HuH-7 (cell line): ENCODE data around the gene ECE1.

Experiments
- DNase-seq: peaks from one replicate; pipeline ENCODE4 v3.0.0; 2011; ENCODE audit warnings: low spot score

The ECE1 gene

DNA sequence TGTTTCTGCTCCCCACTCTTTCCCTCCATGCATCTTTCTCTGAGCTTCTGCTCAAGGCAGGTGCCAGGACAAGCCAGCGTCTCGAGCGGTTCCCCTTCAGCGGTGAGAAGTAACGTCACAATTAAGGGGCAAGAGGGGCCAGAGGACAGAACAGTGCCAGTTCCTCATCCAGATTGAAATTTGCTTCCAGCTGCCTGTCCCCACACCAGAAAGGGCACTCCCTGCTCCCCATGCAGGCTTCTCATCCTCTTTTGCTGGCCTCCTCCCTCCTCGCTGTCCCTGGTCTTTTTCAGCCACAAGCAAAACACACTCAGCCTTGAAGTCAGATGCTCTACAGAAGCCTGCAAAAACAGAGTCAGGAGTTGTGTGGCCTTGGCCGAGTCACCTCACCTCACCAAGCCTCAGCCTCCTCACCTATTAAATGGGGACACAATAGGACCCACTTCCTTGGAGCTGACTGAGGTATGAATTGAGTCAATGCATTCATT is 35.0 kb upstream of the ECE1 start:
- DNase-seq, result no peak

DNA sequence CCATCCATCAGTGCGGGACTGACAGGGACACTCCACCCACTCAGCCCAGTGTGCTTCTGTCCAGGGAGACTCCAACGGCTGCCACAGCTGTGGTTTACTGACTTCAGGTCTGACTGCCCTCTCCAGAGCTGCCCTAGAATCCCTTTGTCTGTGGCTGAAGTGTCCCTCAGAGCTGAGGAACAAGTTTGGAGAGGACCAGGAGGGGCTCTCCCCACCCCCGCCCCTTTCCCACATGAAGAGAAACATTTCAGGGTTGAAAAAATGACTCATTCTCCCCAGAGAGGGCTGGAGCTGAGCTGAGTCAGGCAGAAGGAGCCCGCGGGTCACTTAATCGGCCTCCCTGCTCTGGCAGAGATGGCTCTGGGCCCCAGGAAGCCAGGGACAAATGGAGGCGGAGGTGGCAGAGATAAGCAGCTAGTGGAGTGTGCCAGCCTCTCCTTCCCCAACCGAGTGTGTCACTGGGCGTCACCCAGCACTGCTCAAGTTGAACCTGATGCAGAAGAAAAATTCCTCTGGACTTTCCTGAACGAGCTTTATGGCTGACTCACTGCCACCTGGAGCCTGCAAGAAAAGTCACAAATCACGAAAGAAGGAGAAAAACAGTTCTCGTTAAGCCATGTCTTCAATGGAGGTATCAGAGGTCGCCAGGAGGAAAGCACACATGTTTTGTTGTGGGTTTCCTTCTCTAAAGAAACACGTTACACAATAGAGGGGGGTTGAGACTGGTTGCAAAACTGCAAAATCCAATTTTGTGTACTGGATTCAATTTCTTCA is 34.3 kb upstream of the ECE1 start:
- no peak for DNase-seq

DNA sequence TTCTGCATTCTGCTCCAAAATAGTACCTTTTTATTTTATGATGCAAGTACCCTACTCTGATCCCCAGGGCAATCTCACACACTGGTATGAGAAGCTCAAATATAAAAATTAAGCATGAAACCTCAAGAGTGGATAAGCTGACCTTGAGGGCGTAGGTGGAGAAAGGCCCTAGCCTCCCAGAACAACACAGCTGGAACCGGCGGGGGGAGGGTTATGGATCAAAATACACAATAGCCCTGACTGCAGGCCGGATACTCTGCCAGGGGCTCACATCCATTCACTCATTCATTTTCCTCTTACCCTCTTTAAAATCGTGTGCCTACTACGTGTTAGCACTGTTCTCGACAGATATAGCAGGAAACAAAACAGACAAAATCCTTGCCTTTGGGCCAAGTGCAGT is 32.8 kb upstream of the ECE1 start:
- no peak for DNase-seq

DNA sequence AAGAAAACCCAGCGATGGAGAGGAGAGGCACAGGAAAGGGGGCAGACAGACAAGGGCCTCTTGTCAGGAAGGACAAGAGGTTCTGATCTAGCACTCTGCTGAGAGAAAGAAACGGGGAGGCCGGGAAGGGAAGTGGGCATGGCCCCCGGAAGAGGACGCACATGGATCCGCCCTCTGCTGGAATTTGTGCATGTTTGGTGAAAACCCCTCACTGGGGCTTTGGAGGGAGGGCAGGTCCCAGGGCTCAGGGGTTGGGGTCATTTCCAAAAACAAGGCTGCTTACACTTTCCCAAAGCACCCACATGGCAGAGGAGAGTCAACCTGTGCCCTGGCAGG is 32.4 kb upstream of the ECE1 start:
- no peak for DNase-seq

DNA sequence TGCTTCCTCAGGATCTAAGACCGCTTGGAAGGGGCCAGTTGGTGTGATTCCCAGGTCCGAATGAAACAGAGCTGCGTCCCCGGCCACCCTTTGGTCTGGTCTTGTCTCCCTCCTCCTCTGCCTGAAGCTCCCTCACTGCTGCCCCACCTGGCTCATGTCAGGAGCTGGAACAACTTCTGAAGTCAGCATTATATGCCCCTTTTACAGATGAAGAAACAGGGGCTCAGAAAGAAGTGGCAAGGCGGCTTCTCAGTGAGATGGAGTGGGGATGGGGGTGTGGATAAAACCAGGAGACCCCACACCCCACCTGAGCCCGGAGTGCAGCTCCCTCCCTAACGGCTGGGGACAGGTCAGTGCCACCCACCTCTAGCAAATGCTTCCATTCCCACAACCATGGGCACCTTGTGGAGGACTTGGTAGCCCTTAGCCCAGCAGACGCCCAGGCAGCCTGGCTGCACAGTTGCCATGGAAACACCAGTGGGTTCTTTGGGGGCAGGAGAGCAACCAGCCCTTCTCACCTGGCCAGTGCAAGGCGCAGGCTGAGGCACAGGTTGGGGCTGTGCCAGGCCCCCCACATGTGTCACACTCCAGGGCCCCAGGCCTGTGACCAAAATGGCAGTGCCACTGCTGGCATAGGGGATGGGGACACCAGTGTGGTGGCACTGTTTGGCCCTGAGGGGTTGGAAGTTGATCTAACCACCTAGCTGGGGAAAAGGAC is 31.9 kb upstream of the ECE1 start:
- no peak for DNase-seq

DNA sequence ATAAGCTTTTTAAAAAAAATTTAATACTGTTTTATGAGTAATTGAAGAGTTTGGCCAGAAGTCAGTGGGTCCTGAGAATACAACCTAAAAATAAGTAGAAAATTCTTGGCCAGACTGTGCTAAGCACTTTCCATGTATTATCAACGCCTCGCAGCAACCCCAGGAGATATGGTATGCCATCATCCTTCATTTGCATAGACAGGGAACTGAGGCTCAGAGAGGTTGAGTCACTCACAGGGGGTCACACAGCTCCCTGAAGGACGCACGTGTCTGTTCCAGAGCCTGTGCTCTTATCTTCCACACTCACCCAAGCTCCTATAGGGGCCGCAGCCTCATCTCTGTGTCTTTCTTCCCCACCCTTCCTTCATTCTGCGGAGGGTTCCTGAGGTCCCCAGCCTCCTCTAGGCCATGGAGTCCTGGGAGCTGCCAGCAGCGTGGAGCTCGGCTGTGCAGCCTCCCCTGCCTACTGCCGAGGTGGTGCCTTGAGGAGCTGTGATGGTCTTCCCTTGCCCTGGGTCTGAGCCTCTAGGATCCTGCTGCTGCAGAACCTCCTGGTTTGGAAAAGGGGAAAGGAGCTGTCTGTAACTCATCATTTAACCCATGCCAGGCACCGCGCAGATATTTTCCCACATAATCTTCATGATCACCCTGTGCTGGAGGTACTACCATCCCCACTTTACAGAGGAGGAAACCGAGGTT is 30.3 kb upstream of the ECE1 start:
- DNase-seq, result no peak

DNA sequence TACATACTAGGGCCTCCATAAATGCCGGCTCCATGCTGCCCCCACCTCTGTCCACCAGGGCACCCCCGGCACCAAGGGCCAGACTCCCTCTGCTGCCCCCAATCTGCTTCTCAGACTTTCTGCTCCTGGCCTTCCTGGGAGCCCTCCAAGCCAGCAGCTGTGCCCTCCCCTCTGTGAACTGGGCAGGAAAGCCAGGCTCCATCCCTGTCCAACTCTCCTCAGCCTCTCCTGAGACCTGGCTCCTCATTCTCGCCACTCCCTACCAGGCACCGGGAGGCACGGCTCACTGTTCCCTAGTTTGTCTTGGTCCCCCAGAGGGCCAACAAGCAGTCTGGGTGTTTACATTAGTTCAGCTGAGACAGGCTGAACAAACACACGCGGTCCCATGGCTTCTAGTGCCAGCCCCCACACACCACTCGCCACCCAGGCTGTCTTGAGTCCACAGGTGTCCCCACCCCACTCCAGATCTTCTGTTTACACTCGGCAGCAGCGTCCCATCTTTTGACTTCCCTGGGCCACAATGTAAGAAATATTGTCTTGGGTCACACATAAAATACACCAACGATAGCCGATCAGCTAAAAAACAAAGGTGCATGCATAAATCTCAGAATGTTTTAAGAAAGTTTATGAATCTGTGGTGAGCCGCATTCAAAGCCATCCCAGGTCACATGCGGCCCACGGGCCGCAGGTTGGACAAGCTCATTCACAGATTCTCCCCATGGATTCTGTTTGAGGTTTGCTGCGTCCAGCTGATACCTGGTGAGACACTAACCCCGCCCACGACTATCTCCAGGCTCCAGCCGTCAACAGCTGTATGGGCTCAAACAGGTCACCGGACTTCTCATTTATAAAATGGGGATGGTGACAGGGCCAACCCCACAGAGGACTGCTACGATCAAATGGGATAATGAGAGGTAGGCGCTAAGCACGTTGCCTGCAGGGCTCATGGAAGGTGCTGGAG is 29.5 kb upstream of the ECE1 start:
- no peak for DNase-seq

DNA sequence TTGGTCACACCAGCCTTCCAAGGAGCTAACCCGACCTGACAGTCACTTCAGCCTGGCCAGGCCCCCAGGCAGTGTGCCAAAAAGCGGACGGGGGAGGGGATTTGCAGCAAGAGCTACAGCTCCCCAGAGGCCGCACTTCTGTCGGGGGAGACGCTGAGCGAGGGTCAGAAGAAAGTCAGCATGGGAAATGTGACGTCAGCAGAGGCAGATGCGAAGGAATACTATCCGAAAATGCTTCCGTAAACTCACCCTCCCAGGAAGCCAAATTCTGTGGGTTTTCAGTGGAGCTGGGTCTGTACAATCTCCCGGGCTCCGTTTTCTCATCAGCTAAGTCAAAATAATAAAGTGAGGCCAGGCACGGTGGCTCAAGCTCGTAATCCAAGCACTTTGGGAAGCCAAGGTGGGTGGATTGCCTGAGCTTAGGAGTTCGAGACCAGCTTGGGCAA is 28.5 kb upstream of the ECE1 start:
- no peak for DNase-seq

DNA sequence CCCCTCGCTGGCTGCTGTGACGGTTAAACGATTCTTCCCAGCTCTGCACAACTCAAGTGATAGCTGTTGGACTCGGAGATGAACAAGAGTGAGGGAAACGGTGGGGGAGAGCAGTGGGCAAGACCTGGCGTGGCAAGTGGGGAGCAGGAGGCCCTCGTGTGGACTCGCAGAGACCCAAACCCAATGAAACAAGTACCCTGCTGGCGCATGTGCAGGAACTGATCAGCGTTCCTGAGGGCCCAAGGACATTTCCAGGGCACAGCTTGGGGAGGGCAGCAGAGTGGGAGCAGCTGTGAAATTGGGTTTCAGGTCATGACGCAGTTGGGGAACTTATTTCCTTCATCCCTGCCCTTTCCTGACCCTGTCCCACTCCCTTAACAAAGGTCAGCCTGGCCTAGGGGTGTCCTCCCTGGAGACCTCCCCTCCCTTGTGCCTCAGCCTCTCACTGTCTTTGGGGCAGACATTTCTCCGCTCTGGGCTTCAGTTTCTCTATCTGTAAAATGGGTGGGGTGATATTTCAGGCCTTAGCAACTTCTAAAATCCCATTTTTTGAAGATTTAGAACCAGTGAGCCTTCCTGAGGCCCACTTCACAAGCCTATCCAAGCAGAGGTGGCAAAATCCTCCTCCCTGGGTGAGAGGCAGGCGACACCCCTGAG is 27.9 kb upstream of the ECE1 start:
- no peak for DNase-seq

DNA sequence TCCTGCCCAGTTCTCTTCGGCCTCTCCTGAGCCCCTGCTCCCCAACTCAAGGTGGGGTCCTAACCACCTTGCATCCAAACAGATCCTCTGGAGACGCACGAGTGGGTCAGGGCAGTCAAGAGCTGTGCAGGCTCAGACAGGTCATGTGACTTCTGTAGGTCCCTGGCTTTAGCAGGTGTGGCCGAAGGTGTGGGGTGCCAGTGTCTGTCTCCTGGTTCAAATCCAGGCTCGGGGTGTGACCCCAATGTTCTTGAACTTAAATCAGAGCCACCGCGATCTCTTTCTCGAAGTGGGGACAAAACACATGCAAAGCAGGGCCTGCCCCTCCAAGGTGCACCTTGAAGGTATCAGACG is 27.4 kb upstream of the ECE1 start:
- no peak for DNase-seq

DNA sequence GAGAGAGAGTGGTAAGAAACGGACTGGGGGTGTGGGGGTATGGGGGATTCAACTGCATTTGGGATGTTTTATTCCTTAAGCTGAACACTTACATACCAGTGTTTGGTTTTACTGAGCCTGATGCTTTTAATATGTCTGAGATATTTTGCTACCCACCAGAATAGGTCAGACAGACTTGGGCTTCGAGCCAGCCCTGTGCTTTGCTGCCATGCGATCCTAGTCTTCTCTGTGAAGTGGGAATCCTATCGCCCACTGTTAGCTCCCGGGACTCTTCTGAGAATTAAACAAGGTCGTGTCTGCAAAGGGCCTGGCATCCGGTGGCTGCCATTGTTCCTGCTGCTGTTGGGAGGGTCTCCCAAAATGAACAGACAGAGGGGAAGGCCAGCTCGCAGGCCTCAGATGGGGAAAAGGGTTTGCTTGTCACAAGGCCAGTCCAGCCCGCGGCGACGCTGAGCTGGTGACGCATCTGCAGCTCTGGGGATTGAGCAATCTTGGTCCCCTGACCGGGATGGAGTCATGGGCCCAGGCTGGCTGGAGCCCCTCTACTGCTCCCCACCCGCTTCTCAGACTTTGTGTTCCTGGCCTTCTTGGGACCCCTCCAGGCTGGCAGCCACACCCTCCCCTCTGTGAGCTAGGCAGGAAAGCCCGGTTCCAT is 26.9 kb upstream of the ECE1 start:
- no peak for DNase-seq

DNA sequence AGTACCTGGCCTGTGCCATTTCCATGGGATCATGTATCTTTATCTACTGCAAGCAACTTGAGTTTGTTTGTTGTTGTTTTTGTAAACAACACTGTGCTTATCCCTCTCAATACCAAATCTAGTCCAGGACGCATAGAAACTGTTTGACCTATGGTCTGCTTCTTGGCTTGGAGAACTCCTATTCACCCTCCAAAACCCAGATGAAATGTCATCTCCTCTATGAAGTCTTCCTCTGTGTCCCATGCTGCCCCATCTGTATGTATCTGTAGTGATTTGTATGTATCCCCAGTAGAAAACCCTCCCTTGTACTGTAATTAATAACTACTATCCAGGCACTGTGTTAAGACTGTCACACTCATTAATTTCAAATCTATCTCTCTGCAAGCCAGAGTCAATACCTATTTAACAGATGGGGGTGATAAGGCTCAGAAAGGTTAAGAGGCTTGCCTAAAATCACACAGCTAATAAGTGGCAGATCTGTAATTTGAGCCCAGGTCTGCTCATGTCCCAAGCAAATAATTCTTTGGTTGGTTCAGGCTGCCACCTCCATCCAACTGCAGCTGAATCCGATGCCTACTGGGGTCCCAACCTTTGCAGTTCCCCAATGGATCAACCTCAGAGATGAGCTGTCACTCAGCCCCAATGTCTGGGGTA is 24.6 kb upstream of the ECE1 start:
- DNase-seq, result no peak

DNA sequence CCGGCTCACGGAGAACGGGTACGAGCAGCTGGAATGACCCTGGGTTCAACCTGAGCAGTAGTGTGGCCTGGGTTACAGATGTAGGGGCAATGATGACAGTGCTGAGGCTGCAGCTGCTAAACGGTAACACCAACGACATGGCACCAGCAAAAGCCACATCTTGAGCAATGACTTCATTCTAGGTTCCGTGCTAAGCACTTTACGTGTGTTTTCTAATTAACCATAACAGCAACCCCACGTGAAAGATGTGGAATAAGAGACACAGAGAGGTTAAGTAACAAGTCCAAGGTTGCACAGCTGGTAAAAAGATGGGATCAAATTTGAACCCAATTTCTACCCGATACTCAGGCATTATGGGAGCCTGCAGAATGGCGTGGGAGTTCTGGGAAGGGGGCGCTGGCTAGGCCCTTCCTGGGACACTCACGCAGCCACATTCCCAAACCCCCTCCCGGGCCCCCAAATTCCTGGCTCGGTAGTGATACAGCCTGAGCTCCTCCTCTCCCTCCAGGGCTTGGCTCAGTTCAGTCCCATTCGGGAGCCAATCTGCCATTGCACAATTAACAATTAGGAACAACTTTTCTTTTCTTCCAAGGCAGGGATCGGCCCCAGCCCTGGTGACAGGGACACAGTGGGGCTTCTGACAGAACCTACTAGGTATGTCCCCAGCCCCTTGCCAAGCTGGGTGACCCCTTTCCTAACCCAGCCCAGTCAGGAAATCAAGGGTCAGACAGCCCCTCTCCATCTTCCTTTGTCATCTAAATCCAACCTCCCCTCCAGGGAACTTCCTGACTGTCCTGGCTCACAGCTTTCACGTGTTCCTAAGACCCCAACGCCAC is 23.8 kb upstream of the ECE1 start:
- no peak for DNase-seq

DNA sequence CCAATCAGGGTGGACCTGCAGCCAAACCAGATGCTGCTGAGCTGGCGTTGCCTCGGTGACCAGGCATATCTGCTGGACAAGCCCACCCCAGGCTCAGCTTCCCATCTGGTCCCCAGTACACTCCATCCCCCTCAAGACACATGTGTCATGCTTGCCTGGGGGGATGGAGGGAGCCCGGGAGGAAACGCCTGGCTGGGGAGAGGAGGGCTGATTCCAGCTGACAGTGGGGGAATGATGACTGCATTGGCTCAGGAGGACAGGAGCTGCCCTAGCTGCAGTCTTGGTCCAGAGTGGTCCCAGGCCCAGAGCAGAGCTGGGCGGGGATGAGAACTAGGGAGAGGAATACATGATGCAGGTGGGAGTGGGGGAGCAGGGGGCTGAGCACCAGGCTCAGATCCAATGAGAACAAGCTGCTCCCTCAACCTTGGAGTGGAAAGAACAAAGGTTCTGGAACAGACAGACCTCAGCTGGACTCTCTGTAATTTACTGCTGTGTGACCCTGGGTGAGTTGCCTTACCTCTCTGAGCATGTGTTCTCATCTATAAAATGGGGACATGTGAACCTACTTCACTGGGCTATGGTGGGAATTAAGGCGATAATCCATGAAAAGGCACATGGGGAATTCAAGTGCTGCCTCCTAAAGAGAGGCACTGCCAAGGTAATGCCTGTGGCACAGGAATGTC is 23.1 kb upstream of the ECE1 start:
- DNase-seq, result no peak

DNA sequence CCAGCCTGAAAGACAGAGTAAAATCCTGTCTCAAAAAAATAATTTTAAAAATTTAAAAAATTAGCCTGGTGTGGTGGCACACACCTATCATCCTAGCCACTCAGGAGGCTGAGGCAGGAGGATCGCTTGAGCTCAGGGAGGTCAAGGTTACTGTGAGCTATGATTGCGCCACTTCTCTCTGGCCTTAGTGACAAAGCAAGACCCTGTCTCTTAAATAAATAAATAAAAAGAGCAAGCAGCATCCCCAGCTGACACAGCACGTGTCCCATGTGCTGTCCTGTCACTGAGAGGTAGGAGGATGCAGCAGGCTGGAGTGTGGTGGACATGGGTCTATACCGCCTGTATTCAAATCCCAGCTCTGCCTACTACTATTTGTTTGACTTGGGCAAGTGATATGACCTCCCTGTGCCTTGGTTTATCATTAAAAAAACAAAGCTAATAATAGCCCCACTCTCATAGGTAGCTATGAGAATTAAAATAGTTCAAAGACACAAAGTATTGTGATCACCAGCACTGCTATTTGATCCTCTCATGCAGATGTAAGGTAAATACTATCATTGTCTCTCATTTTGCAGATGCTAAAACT is 22.2 kb upstream of the ECE1 start:
- peak; percentile 49 for DNase-seq

DNA sequence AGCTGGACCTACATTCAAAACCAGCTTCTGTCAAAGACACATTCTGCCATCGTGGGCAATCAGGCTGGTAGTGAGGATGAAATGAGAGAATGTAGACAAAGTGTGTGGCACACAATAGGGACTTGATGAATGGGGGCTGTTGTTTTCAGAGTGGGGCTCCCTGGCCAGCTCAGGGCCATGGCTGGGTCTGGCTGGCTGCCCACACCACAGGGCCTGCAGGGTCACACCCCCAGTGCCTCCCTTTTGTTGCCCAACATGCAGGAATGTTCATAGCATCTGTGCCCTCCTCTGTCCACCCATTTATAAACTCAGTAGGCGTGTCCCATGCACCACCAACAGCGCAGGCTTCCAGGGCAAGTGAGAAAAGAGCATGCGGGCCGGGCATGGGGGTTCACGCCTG is 20.8 kb upstream of the ECE1 start:
- DNase-seq, result no peak

DNA sequence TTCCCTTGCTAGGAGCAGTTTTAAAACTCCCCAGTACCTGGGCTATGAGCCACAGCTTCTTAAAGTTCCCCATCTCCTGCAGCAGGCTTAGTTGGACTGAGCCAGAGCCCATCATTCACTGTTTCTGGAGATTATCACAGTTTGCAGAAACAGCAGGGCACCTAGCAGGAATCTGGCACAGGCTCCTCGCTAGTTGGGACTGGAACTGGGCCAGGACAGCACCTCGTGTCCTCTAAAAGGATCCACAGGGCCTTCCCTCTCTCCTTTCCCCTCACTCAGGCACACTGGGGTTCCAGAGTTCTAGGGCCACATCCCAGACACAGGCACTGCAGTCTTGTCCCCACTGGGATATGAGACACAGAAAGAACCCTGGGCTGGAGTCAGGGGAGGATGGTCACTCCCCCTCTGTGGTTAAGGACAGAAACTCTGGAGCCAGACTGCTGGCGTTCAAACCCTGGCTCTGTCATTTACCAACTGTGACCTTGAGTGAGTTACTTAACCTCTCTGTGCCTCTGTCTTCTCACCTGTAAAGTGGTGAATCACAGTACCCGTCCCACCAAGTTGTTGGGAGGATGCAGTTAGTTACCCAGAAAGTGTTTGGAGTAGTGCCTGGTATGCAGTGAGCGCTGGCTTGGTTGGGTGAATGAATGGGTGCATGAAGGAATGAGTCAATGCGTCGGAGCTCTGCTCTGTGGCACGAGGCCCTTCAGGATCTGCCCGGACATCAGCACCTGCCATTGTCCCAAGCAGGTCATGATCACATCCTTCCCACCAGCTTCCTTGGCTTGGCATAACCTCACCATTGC is 18.8 kb upstream of the ECE1 start:
- no peak for DNase-seq

DNA sequence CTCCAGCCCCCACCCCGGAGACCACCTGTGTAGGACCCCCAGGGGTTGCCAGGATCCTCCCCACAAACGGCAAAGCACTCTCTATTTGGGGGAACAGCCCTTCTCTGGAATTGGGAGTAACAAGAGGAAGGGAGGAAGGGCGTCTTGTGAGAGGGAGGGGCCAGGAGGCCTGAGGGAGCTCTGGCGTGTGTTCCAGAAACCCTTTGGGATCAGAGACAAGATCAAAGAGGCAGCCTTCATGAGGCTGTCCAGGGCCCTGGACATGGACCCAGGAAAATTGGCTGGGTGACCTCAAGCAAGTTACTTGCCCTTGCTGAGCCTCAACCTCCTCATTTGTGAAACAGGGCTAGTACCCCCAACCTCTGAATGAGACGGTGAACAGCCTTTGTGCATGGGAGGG is 18.1 kb upstream of the ECE1 start:
- DNase-seq, result no peak
